Measurements from ENCODE around the gene COBLL1.

The COBLL1 gene

DNA sequence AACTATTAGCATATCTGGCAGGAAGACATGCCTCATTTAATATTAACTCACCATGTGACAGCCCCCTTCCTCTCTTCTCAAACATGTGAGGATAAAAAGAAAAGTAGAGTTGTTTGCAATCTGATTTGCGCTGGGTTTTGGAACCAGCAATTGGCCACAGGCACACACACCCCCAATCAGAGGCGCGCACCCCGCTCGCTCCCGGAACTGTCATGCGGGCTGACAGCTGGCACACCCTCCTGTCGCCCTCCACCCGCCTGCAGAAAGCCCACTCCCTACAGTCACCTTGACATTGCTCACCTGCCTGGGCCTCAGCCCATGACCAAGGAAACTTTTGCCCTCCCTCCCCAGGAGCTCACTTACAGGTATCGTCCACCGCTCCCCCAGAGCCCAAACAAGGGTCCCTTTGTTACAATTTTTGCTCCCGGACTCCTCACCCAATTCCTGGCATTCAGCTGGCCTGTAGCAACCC is 1.1 kb downstream of the COBLL1 start:
- TF ChIP-seq, protein P1, sequence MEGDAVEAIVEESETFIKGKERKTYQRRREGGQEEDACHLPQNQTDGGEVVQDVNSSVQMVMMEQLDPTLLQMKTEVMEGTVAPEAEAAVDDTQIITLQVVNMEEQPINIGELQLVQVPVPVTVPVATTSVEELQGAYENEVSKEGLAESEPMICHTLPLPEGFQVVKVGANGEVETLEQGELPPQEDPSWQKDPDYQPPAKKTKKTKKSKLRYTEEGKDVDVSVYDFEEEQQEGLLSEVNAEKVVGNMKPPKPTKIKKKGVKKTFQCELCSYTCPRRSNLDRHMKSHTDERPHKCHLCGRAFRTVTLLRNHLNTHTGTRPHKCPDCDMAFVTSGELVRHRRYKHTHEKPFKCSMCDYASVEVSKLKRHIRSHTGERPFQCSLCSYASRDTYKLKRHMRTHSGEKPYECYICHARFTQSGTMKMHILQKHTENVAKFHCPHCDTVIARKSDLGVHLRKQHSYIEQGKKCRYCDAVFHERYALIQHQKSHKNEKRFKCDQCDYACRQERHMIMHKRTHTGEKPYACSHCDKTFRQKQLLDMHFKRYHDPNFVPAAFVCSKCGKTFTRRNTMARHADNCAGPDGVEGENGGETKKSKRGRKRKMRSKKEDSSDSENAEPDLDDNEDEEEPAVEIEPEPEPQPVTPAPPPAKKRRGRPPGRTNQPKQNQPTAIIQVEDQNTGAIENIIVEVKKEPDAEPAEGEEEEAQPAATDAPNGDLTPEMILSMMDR (conservative IDR thresholded peaks at IDR 0.05), result no peak
- TF ChIP-seq ZFX (IDR thresholded peaks at IDR 0.05), result no peak
- peak overlapping the region; percentile 99 for H3K27ac ChIP-seq

DNA sequence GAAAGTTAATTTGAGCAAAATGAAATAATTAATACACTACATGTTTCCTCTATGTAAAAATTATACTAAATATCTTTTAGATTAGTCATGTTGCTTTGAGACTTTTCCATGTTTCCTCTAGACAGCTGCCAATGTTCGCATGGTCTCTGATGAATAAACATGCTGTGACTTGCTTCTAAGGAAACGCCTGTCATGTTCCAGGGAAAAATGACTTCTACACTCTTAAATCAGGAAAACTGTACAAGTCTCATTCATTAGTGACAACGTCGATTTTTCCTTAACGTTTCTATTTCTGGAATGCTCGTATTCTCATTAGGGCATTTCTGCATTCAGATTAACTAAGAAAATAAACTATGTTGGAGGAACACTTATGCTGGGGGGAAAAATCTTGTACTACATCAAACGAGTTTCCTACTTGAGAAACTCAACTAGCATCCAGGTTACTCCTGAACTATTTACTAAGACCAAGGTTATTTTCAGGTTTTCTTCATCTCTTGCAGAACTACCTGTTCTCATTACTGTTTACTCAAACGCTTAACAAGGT is 1.6 kb downstream of the COBLL1 start:
- no peak for TF ChIP-seq ZFX (IDR thresholded peaks at IDR 0.05)
- TF ChIP-seq, protein P1 (conservative IDR thresholded peaks at IDR 0.05), result no peak
- H3K27ac ChIP-seq, result peak overlapping the region; percentile 99

DNA sequence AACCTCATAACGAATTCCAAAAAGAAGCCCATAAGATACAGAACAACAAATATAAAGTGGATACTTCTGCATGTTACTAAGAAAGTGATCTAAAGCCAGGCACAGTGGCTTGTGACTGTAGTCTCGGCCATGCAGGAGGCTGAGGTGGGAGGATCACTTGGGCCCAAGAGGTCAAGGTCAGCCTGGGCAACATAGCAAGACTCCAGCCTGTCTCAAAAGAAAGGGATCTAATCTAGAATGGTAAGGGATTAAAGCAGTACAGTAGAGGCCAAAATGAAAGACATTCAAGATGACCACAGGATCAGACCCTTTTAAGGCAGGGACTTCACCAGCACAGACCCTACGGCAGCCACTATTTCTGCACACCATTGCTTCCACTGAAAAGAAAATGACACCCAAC is 3.8 kb downstream of the COBLL1 start:
- H3K27ac ChIP-seq, result peak overlapping the region; percentile 13; the same call in 1 of the 2 replicates
- TF ChIP-seq ZFX (IDR thresholded peaks at IDR 0.05), result no peak
- TF ChIP-seq, protein P1 (conservative IDR thresholded peaks at IDR 0.05), result no peak

DNA sequence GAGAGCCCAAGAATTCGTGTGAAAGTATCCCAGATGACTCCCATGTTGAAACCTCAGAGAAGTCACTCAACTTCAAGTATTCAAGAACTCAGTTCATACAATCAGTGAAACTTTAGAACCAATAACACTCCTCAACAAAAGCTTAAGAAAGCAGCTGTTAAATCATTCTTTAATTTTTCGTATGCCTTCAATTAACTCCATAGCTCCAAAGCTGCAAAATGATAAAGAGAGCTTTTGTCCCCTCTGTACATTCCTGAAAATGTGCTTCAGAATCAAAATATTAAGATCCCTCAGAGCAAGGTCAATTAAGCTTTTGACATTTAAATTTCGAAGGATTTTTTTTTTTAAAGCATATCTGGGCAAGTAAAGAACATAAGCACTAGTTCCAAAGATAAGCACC is 4.7 kb downstream of the COBLL1 start:
- TF ChIP-seq, protein P1 (conservative IDR thresholded peaks at IDR 0.05), result no peak
- no peak for TF ChIP-seq ZFX (IDR thresholded peaks at IDR 0.05)
- H3K27ac ChIP-seq, result no peak overlapping the region

DNA sequence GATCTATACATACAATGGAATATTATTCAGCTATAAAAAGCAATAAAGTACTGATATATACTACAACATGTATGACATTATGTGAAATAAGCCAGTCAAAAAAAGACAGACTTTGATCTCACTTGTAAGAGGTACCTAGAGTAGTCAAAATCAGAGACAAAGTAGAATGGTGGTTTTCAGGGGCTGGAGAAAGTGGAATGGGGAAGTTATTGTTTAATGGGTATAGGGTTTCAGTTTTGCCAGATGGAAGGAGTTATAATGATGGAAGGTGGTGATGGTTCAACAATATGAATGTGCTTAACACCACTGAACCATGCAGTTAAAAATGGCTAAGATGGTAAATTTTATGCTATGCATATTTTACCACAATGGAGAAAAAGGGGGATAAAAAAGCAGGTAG is 6.3 kb downstream of the COBLL1 start:
- H3K27ac ChIP-seq, result no peak overlapping the region
- no peak for TF ChIP-seq ZFX (IDR thresholded peaks at IDR 0.05)
- TF ChIP-seq, protein P1 (conservative IDR thresholded peaks at IDR 0.05), result no peak

DNA sequence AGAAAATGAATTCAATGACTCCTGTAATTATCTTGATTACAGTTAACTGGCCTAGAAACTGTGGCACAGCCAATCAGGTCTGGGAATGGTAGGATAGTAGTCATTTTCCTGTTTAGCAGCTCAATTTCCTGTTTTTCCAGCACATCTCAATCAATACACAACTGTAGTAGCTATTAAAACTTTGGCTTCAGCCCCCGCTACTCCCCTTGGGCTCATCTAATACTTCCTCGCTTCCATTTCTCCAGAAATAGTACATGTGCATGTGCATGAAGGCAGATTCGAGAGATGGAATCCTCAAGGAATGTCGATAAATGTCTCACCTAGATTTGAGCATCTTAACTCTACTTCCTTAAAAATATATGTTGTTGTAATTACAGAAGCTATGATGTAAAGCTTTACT is 9.7 kb downstream of the COBLL1 start:
- no peak overlapping the region for H3K27ac ChIP-seq
- TF ChIP-seq, protein P1 (conservative IDR thresholded peaks at IDR 0.05), result no peak
- TF ChIP-seq ZFX (IDR thresholded peaks at IDR 0.05), result no peak

DNA sequence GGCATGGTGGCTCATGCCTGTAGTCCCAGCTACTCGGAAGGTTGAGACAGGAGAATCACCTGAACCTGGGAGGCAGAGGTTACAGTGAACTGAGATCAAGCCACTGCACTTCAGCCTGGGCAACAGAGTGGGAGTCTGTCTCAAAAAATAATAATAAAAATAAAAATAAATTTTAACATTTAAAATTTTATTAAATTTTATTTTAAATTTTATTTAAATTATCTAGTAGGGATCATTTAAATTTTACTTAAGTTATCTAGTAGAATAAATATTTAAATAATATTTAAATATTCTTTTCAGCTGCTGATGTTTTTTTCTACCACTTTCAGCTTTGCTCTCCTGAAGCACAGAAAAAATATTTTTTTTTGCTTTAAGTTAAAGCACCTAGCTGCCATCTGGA is 10.4 kb downstream of the COBLL1 start:
- no peak for TF ChIP-seq ZFX (IDR thresholded peaks at IDR 0.05)
- TF ChIP-seq, protein P1 (conservative IDR thresholded peaks at IDR 0.05), result no peak
- no peak overlapping the region for H3K27ac ChIP-seq

All from C4-2B (cell line).